HFFc6 (cell line): ENCODE data around the gene SCN1A. TPM values are rescaled to one million over a fixed set of nuclear protein-coding genes. Genes with fewer than 3 reads are reported as not detected.

Source experiments
- DNase-seq: peaks from one replicate; pipeline ENCODE4 v3.0.0-alpha.2; 2018
- H3K27ac Mint-ChIP-seq: 2 replicates; pipeline ENCODE4 v1.8.0; 2020; ENCODE audit warnings: mild to moderate bottlenecking, mixed read lengths
- H3K27me3 Mint-ChIP-seq: 2 replicates; pipeline ENCODE4 v1.8.0; 2021; ENCODE audit warnings: mild to moderate bottlenecking, moderate library complexity, mixed read lengths; ENCODE audit not compliant: insufficient read depth
- H3K36me3 Mint-ChIP-seq: 2 replicates; pipeline ENCODE4 v1.8.0; 2021; ENCODE audit warnings: low read depth, mixed read lengths
- H3K4me1 Mint-ChIP-seq: 2 replicates; pipeline ENCODE4 v1.8.0; 2020; ENCODE audit warnings: low read depth, mixed read lengths
- H3K4me3 Mint-ChIP-seq: 2 replicates; pipeline ENCODE4 v1.8.0; 2020; ENCODE audit warnings: mild to moderate bottlenecking, moderate library complexity, mixed read lengths
- H3K9me3 Mint-ChIP-seq: 2 replicates; pipeline ENCODE4 v1.8.0; 2020; ENCODE audit warnings: mild to moderate bottlenecking, mixed read lengths
- CTCF ChIP-seq: fragments of 200-600 bp; sonication (generic); IDR thresholded peaks from 2 replicates; pipeline ENCODE4 v1.5.0; 2021; ENCODE audit warnings: antibody characterized with exemption, mild to moderate bottlenecking
- total RNA-seq, 6 experiments: library from RNA; stranded (reverse); fragmentation: NEBNext Ultra II Directional; extraction: Animal tissue kit (Norgen Biotek cat#: 25700); gene quantifications; 2 replicates in 1 of 6; 3 replicates in 5 of 6; pipeline ENCODE4 v1.2.3, GENCODE V29; 2021

The SCN1A gene
- total RNA-seq, 6 experiments from 2014 or later = not detected

DNA sequence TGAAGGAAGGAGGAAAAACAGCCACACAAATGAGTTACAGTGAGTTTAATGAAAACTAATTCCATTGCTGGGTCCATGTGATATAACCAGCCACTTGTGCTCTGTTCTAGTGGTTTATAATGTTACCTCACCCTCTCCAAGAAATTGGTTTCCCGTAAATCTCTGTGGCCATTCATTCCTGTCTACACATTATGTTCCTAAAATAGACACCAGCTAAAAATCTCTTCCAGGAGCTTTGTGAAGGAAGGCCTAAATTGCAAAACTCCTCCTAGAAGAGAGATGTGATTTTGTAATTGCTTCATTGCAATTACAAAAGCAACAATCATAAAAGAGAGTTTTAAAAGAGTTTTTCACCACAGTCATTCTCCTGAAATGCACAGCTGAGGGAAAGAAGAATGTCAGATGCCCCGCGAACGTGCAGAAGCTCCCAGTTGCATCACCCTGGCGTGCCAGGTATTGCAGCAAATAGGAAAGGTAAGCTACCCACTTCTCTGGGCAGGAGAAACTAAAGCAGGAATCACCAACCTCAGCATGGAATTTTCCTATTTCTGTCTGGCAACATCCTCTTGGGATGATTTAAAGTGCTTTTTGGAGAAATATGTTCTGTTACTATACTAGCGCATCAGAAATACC lies 1.7 kb downstream of the SCN1A start:
- no peaks in the 10 kb centered on the region for H3K9me3 Mint-ChIP-seq
- H3K4me3 Mint-ChIP-seq = no peak overlapping the region
- H3K27ac Mint-ChIP-seq = no peak overlapping the region
- no peak for DNase-seq
- TF ChIP-seq CTCF = no peak
- H3K4me1 Mint-ChIP-seq = peaks cover 5% of the 10 kb centered on the region; the same call in 1 of the 2 replicates
- peaks cover 7% of the 10 kb centered on the region for H3K27me3 Mint-ChIP-seq
- H3K36me3 Mint-ChIP-seq = no peaks in the 10 kb centered on the region

DNA sequence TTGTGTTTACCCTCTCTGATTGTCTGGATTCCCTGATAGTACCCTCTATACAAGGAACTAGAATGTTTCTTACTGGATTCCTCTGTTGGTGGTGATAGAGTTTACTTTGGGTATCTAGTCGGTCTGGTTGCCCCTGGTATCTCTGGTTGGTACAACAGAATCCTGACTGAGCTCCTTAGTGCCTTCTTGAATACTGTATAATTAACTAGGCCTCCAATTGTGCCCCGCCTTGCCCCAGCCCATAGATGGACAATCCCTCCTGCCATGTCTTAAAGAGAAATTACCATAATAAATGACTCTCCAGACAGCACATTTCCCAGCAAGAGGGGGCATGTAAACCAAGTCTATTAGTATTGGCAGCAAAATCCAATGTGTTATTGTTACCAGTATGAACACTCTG lies 2.3 kb downstream of the SCN1A start:
- no peak overlapping the region for H3K4me3 Mint-ChIP-seq

DNA sequence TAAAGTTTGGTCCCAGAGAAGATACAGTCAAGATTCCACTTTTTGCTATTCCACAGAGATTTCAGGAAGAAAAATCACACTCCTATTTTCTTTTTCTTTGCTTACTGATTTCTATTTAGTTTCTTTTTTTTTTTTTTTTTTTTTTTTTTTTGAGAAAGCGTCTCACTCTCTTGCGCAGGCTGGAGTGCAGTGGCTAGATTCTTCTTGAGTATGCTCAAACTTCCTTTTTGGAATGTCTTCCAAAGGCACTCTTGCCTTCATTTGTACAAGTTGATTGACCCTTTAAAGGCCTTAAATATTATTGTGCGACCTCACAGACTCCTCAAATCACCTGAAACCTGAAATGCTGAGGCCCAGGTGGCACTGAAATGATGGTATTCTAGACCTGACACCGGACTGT lies 9.6 kb downstream of the SCN1A start:
- no peak for TF ChIP-seq CTCF

More for the DNA sequence above, 2.3 kb downstream of the SCN1A start:
- Mint-ChIP-seq H3K4me1 (peaks cover 5% of the 10 kb centered on the region; the same call in 1 of the 2 replicates), H3K27ac (no peak overlapping the region), H3K36me3 (no peaks in the 10 kb centered on the region), H3K9me3 (no peaks in the 10 kb centered on the region), H3K27me3 (peaks cover 7% of the 10 kb centered on the region)
- TF ChIP-seq CTCF = no peak
- DNase-seq = no peak

DNA sequence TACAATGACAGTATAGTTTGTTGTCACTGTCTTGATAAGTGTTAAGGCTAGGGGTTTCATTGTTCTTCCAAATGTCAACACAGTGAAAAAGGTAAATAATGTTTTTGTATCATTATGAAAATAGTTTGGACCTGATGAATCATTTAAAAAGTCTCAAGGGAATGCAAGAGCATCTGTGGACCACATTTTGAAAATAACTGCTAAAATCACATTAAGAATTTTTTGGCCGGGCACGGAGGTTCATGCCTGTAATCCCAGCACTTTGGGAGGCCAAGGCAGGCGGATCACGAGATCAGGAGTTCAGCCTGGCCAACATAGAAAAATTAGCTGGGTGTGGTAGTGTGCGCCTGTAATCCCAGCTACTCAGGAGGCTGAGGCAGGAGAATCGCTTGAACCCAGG lies 10.3 kb downstream of the SCN1A start:
- H3K4me3 Mint-ChIP-seq = no peak overlapping the region
- no peaks in the 10 kb centered on the region; the same call in 1 of the 2 replicates for H3K27me3 Mint-ChIP-seq
- H3K4me1 Mint-ChIP-seq = peaks cover 15% of the 10 kb centered on the region; the same call in 1 of the 2 replicates
- no peaks in the 10 kb centered on the region for H3K9me3 Mint-ChIP-seq
- H3K36me3 Mint-ChIP-seq = no peaks in the 10 kb centered on the region
- DNase-seq = no peak
- TF ChIP-seq CTCF = no peak
- no peak overlapping the region for H3K27ac Mint-ChIP-seq

More for the DNA sequence above, 9.6 kb downstream of the SCN1A start:
- DNase-seq = no peak
- H3K27ac Mint-ChIP-seq = no peak overlapping the region
- peaks cover 15% of the 10 kb centered on the region; the same call in 1 of the 2 replicates for H3K4me1 Mint-ChIP-seq
- no peak overlapping the region for H3K4me3 Mint-ChIP-seq
- H3K9me3 Mint-ChIP-seq = no peaks in the 10 kb centered on the region
- H3K36me3 Mint-ChIP-seq = no peaks in the 10 kb centered on the region
- H3K27me3 Mint-ChIP-seq = no peaks in the 10 kb centered on the region; the same call in 1 of the 2 replicates

- no peak for TF ChIP-seq CTCF
- no peak overlapping the region; the same call in 1 of the 2 replicates for H3K4me3 Mint-ChIP-seq
- no peaks in the 10 kb centered on the region; the same call in 1 of the 2 replicates for H3K27me3 Mint-ChIP-seq
- no peak overlapping the region for H3K27ac Mint-ChIP-seq
- H3K9me3 Mint-ChIP-seq = no peaks in the 10 kb centered on the region
- no peak for DNase-seq
- no peaks in the 10 kb centered on the region for H3K36me3 Mint-ChIP-seq
- H3K4me1 Mint-ChIP-seq = peaks cover 15% of the 10 kb centered on the region; the same call in 1 of the 2 replicates
Observed at GRCh38 chr2:166115589-166115988, 12.2 kb downstream of the SCN1A start.
